Activated CD8-positive, alpha-beta T cell treated with anti-CD3 and anti-CD28 coated beads for 36 hours (primary cell): Measurements from ENCODE around the gene HK2. TPM values are rescaled to one million over a fixed set of nuclear protein-coding genes. Genes with fewer than 3 reads are reported as not detected.

Experiments used
- ATAC-seq: fragments of 200-7000 bp; cut with Tn5 transposase; one replicate; pipeline ENCODE4 v1.10.0; 2021; ENCODE audit warnings: mild to moderate bottlenecking, moderate library complexity
- CTCF ChIA-PET: fragments of 350-600 bp; sonication (Branson Sonifier 250); formaldehyde crosslinking; loops from one replicate; lab custom pipeline; 2021; ENCODE audit warnings: antibody characterized with exemption; lab: Charles Lee
- POLR2A ChIA-PET: fragments of 350-600 bp; sonication (Branson Sonifier 250); formaldehyde crosslinking; loops from one replicate; lab custom pipeline; 2021; ENCODE audit warnings: antibody characterized with exemption; lab: Charles Lee
- DNase-seq: peaks from one replicate; pipeline ENCODE4 v3.0.0-alpha.2; 2020
- H3K27ac Mint-ChIP-seq: one replicate; pipeline ENCODE4 v1.8.0; 2021; ENCODE audit warnings: mild to moderate bottlenecking, mixed read lengths
- H3K27me3 Mint-ChIP-seq: one replicate; pipeline ENCODE4 v1.8.0; 2021; ENCODE audit warnings: mixed read lengths
- H3K36me3 Mint-ChIP-seq: one replicate; pipeline ENCODE4 v1.8.0; 2021; ENCODE audit warnings: low read depth, mixed read lengths
- H3K4me1 Mint-ChIP-seq: one replicate; pipeline ENCODE4 v1.8.0; 2021; ENCODE audit warnings: low read depth, mixed read lengths
- H3K4me3 Mint-ChIP-seq: one replicate; pipeline ENCODE4 v1.8.0; 2021; ENCODE audit warnings: mild to moderate bottlenecking, moderate library complexity, mixed read lengths
- H3K9me3 Mint-ChIP-seq: one replicate; pipeline ENCODE4 v1.8.0; 2021; ENCODE audit warnings: mixed read lengths
- intact Hi-C: fragments of 100-400 bp; cut with micrococcal nuclease; formaldehyde crosslinking; loops from one replicate; pipeline ENCODE4 v1.10.0; 2022
- total RNA-seq, 2 experiments: library from RNA; stranded (reverse); gene quantifications; one replicate each; pipeline ENCODE4 v1.2.3, GENCODE V29; 2021
- TF ChIP-seq, protein P1 (sequence below): fragments of 200-600 bp; IDR thresholded peaks from one replicate; pipeline ENCODE4 v1.8.0; 2022; ENCODE audit warnings: antibody characterized with exemption, mild to moderate bottlenecking

Gene HK2
- total RNA-seq, 2 experiments from 2014 or later = 121 to 124 TPM

DNA sequence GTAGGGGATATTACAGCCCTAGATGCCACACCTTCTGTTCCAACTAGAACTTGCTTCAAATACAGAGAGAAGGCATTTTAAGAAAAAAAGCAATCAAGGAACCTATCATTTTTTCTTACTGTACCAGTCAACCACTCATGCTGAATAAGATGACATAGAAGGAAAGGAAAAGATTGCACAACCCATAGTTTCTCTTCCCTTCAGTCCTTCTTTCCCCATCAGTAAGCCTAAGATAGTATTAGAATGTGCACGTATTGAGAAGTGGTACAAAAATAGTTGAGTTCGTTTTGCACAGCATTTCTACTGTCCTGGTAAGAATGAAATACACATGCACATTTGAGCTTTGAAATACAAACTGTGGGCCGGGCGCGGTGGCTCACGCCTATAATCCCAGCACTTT, 27.0 kb upstream of the HK2 start:
- ChIA-PET CTCF (no interaction called here), POLR2A (no interaction called here)
- intact Hi-C loops = no loop called here
- Mint-ChIP-seq H3K36me3 (no peaks in the 10 kb centered on the region), H3K27ac (no peak overlapping the region), H3K27me3 (no peaks in the 10 kb centered on the region), H3K4me3 (no peak overlapping the region), H3K4me1 (no peaks in the 10 kb centered on the region), H3K9me3 (no peaks in the 10 kb centered on the region)
- TF ChIP-seq, protein P1, sequence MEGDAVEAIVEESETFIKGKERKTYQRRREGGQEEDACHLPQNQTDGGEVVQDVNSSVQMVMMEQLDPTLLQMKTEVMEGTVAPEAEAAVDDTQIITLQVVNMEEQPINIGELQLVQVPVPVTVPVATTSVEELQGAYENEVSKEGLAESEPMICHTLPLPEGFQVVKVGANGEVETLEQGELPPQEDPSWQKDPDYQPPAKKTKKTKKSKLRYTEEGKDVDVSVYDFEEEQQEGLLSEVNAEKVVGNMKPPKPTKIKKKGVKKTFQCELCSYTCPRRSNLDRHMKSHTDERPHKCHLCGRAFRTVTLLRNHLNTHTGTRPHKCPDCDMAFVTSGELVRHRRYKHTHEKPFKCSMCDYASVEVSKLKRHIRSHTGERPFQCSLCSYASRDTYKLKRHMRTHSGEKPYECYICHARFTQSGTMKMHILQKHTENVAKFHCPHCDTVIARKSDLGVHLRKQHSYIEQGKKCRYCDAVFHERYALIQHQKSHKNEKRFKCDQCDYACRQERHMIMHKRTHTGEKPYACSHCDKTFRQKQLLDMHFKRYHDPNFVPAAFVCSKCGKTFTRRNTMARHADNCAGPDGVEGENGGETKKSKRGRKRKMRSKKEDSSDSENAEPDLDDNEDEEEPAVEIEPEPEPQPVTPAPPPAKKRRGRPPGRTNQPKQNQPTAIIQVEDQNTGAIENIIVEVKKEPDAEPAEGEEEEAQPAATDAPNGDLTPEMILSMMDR = no peak
- DNase-seq = no peak
- ATAC-seq = no peak

DNA sequence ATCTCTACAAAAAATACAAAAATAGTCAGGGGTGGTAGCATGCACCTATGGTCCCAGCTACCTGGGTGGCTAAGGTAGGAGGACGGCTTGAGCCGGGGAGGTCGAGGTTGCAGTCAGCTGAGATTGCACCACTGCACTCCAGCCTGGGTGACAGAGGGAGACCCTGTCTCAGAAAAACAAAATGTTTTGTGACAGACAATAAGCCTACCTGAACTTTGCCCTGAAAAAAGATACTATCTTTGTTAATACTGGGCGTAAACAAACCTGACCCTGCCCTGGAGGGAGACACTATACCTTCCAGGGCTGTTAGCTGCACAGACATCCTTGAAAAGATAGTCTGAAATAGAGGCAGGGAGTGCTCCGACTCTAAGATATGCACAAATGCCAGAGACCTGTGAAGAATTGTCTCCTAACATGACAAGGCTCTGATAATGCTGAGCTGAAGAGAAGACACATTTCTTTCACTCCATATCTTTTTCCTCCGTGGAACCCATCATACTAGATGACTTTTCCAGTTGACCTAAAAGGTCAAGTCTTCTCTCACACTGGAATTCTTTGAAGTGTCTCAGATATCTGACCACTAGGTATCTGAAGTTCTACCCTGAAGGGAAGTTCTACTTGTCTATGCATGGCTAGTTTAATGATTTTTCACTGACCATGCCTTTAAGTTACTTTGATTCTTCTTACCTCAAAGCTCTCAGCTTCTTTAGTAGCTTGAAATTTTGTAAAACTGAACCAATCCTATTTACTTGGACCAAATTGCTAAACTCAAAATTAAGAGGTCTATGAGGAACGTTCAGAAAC, 20.9 kb upstream of the HK2 start:
- Mint-ChIP-seq H3K4me1 (no peaks in the 10 kb centered on the region), H3K27me3 (peaks cover 5% of the 10 kb centered on the region), H3K4me3 (no peak overlapping the region), H3K9me3 (no peaks in the 10 kb centered on the region), H3K36me3 (no peaks in the 10 kb centered on the region), H3K27ac (no peak overlapping the region)
- ATAC-seq = no peak
- no peak for DNase-seq
- CTCF ChIA-PET = no interaction called here
- intact Hi-C loops = no loop called here
- TF ChIP-seq, protein P1 = no peak
- POLR2A ChIA-PET = interaction anchor here (0.7 kb wide), 1 partner anchor 24 kb away, joined by 3 read pairs; no protein-coding TSS in a partner anchor

DNA sequence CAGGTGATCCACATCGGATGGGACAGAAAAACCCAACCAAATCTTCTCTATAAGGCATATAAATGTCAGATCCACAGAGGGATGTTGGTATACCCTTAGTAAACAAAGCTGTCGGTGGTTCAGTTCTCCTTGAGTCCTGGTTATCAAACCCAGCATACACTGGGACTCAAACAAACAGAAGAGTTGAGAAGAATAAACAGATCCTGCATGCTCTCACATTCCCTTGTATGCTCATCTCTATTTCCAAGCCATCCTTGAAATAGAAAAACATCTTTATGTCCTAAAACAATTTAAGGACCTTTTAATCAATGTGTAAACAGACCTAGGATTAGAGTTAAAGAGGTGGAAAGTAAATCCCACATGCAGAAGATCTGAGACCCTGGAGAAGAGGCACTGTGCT, 19.8 kb upstream of the HK2 start:
- CTCF ChIA-PET = no interaction called here
- Mint-ChIP-seq H3K9me3 (no peaks in the 10 kb centered on the region), H3K27me3 (peaks cover 5% of the 10 kb centered on the region), H3K36me3 (no peaks in the 10 kb centered on the region), H3K4me1 (no peaks in the 10 kb centered on the region), H3K4me3 (no peak overlapping the region), H3K27ac (no peak overlapping the region)
- no peak for ATAC-seq
- DNase-seq = no peak
- POLR2A ChIA-PET = no interaction called here
- TF ChIP-seq, protein P1 = no peak
- intact Hi-C loops = no loop called here

DNA sequence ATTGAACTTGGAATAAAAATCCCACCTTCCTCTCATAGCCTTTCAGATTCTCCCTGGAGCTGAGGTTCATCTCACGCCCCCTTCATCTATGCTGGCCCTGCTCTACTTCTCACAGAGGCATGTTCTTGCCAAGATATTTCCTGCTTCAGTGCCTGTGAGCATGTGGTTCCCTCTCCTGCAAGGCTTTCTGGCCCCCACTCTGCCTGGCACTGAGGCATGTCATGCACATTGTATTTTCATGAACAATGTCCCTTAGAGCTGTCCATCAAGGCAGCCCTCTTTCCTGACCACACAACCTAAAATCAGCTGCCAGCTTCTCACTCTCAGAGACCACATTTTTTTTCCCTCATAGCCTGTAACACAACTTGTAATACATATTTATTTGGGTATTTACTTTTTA, 18.0 kb upstream of the HK2 start:
- Mint-ChIP-seq H3K4me3 (no peak overlapping the region), H3K36me3 (no peaks in the 10 kb centered on the region), H3K9me3 (no peaks in the 10 kb centered on the region), H3K4me1 (no peaks in the 10 kb centered on the region), H3K27ac (no peak overlapping the region), H3K27me3 (peaks cover 5% of the 10 kb centered on the region)
- DNase-seq = no peak
- TF ChIP-seq, protein P1 = no peak
- CTCF ChIA-PET = interaction anchor here (1.0 kb wide), 1 partner anchor 21 kb away, joined by 5 read pairs; no protein-coding TSS in a partner anchor
- ATAC-seq = no peak
- POLR2A ChIA-PET = no interaction called here
- intact Hi-C loops = no loop called here

DNA sequence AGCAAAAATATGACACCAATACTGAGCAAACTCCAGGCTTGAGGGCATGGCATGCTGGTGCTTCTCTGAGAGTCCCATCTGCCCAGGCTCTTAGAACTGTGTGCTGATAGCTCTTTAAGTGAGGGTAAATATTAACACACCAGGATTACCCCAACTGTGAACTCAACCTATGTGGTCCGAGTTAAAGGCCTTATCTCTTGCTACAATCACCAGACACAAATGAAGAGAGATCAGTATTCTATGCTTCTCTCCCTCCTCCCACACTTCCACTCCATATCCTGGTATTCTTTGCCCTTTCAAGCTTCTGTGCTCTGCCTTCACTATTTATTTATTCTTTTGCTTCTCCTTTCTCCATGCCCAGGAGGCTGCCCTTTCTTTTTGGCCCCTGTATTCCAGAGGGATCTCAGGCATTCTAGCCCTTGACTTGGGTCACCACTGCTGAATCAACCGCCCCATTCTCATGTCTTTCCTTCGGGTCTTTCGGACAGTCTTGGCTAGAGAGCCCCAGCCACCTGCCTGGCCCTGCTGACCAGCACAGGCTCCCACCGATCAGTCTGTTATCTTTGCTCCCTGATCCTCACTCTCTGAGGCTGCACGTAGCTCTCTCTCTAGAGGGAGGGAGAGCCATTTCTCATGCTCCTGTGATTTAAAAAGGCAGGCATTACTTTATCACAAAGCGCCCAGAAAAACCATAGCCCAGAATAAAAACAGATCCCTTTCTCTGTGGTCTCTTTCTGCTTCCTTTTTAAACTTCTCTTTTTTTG, 17.2 kb upstream of the HK2 start:
- Mint-ChIP-seq H3K9me3 (no peaks in the 10 kb centered on the region), H3K27me3 (peaks cover 5% of the 10 kb centered on the region), H3K36me3 (no peaks in the 10 kb centered on the region), H3K4me1 (no peaks in the 10 kb centered on the region), H3K4me3 (no peak overlapping the region), H3K27ac (no peak overlapping the region)
- ChIA-PET POLR2A (no interaction called here), CTCF (interaction anchor here (1.0 kb wide), 1 partner anchor 20 kb away, joined by 5 read pairs; no protein-coding TSS in a partner anchor)
- intact Hi-C loops = no loop called here
- ATAC-seq (no peak), DNase-seq (no peak)
- TF ChIP-seq, protein P1 = no peak
